K562 (cell line): Measurements from ENCODE around the gene RNLS.

Experiments
- CTCF ChIP-seq, 3 experiments: IDR thresholded peaks in 2 of 3; conservative IDR thresholded peaks in 1 of 3; 2 replicates each; pipeline ENCODE4 v1.5.1; 2011 to 2012; ENCODE audit warnings: low read length in 3 of 3, mild to moderate bottlenecking in 3 of 3, control low read depth in 2 of 3, improper control_type of control experiment in 1 of 3, inconsistent platforms in 1 of 3, low read depth in 1 of 3, mixed read lengths in 1 of 3, moderate library complexity in 1 of 3; ENCODE audit not compliant: insufficient read depth in 2 of 3
- HMGN3 ChIP-seq: IDR thresholded peaks from 2 replicates; pipeline ENCODE4 v1.6.1; 2011; ENCODE audit warnings: borderline replicate concordance, low read depth, mild to moderate bottlenecking, mixed read lengths, low read length; ENCODE audit not compliant: insufficient read length; ENCODE audit errors: extremely low read depth
- JUND ChIP-seq, 2 experiments: IDR thresholded peaks; 2 replicates in 1 of 2; 3 replicates in 1 of 2; pipeline ENCODE4 v1.6.1; 2011; ENCODE audit warnings: borderline replicate concordance in 2 of 2, low read depth in 2 of 2, low read length in 2 of 2, improper control_type of control experiment in 1 of 2, missing biosample characterization in 1 of 2, missing genetic modification characterization in 1 of 2, missing genetic modification reagents in 1 of 2
- POLR2AphosphoS5 ChIP-seq: IDR thresholded peaks from 2 replicates; pipeline ENCODE4 v1.6.1; 2011; ENCODE audit warnings: mild to moderate bottlenecking, low read depth, low read length, moderate library complexity; ENCODE audit not compliant: control insufficient read depth, insufficient read depth

GRCh38 chr10:88238615-88238914, 344.6 kb downstream of the RNLS start:
- TF ChIP-seq HMGN3 (no peak), CTCF (IDR thresholded peaks at IDR 0.05 in 2 of 3, conservative IDR thresholded peaks at IDR 0.05 in 1 of 3; ENCODE audit: insufficient read depth in 2 of 3, low read depth in 1 of 3, low read length in 3 of 3) (no peak), POLR2AphosphoS5 (no peak), JUND (IDR thresholded peaks at IDR 0.05; ENCODE audit: borderline replicate concordance, low read depth, low read length) (no peak), JUND (tag; IDR thresholded peaks at IDR 0.05; ENCODE audit: borderline replicate concordance, low read depth, low read length) (no peak)
